Measurements from ENCODE around the gene GLB1L2.

DNA sequence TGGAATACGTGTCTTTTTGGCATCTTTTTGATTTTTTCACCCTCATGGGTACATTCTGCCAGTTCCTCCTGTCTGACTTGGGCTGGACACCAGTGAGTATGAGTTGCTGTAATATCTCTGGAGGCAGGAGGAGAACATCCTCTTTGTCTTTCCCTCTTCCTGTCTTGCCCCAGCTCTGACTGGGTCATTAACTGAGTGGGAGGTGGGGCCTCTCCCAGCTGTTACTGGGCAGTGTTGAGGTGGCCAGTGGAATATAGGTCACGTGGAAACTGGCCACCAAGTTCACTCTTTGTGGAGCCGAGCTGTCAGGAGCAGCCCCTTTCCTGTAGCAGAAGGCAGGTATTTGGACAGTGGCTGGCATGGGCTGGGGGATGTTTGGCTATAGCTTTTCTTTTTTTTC, 2.2 kb downstream of the GLB1L2 start:
- TF ChIP-seq SMC3 (IDR thresholded peaks at IDR 0.05; ENCODE audit: low read depth, low read length) (no peak), USF2 (IDR thresholded peaks at IDR 0.05; ENCODE audit: borderline replicate concordance, low read depth, low read length) (no peak), CTCF (IDR thresholded peaks at IDR 0.05) (no peak), PBX3 (IDR thresholded peaks at IDR 0.05) (no peak), EP300 (IDR thresholded peaks at IDR 0.05; ENCODE audit: borderline replicate concordance in 1 of 2, low read depth in 1 of 2, low read length in 1 of 2) (no peak), EZH2phosphoT487 (IDR thresholded peaks at IDR 0.05; ENCODE audit: borderline replicate concordance, low read depth) (no peak), YY1 (IDR thresholded peaks at IDR 0.05; ENCODE audit: low read depth) (no peak), TEAD4 (IDR thresholded peaks at IDR 0.05; ENCODE audit: borderline replicate concordance, insufficient read depth) (no peak), SIN3A (IDR thresholded peaks at IDR 0.05; ENCODE audit: borderline replicate concordance, low read depth, low read length) (no peak), MXI1 (IDR thresholded peaks at IDR 0.05; ENCODE audit: low read depth, low read length) (no peak)
